ENCODE measurements around the gene CDK5RAP1. TPM values are rescaled to one million over a fixed set of nuclear protein-coding genes. Genes with fewer than 3 reads are reported as not detected.
A peak's percentile ranks its signal among the peaks of the same experiment; 100 is the strongest.

CDK5RAP1 gene
- polyA plus RNA-seq, 3 donors = 24.4 to 65.0 (median 25.5) TPM

- Mint-ChIP-seq H3K27me3 (ENCODE audit: low read depth in 3 of 3) (peaks cover 0 to 2% (median 2%) of the 10 kb centered on the region in 3 donors), H3K4me3 (no peak overlapping the region), H3K36me3 (no peaks in the 10 kb centered on the region), H3K9me3 (no peaks in the 10 kb centered on the region), H3K4me1 (no peaks in the 10 kb centered on the region), H3K27ac (peak overlapping the region in 1 of 7 donors; percentile 20)
- H3K9me3 ChIP-seq (replicated peaks in 1 of 2; ENCODE audit: control insufficient read depth in 1 of 2, insufficient read depth in 1 of 2, low read length in 2 of 2) = no peaks in the 10 kb centered on the region
- no peak overlapping the region for H3K4me3 ChIP-seq (replicated peaks in 1 of 3; ENCODE audit: low read depth in 2 of 3, low read length in 3 of 3)
- H3K27me3 ChIP-seq (ENCODE audit: control insufficient read depth in 2 of 2, insufficient read depth in 2 of 2, low read length in 2 of 2) = no peaks in the 10 kb centered on the region
- no peaks in the 10 kb centered on the region for H4K20me1 ChIP-seq (ENCODE audit: insufficient read depth, low read length)
- intact Hi-C loops (cut with micrococcal nuclease) = no loop called here
- DNase-seq = no peak
- no peaks in the 10 kb centered on the region for H3K4me1 ChIP-seq (ENCODE audit: control insufficient read depth in 1 of 2, insufficient read depth in 2 of 2, low read length in 2 of 2)
- no peak overlapping the region for H3K9ac ChIP-seq (ENCODE audit: insufficient read depth, low read length, poor library complexity, severe bottlenecking)
- no peak overlapping the region for H3K4me2 ChIP-seq (replicated peaks; ENCODE audit: extremely low read depth, low read length, poor library complexity, severe bottlenecking)
- TF ChIP-seq CTCF (IDR thresholded peaks at IDR 0.05) = no peak
- H3K36me3 ChIP-seq (replicated peaks in 1 of 2; ENCODE audit: control insufficient read depth in 1 of 2, insufficient read depth in 2 of 2, low read length in 2 of 2) = no peaks in the 10 kb centered on the region
- H3K79me2 ChIP-seq (ENCODE audit: insufficient read depth, low read length) = no peaks in the 10 kb centered on the region
- no peak overlapping the region for H2AFZ ChIP-seq (ENCODE audit: insufficient read depth, low read depth, low read length, poor library complexity, severe bottlenecking)
- no peak overlapping the region for H3K27ac ChIP-seq (ENCODE audit: low read depth in 1 of 2, low read length in 2 of 2)
- WGBS (ENCODE audit: insufficient coverage) = 76% methylated on average over 3 of the region's 5 CpGs
Observed at GRCh38 chr20:33316343-33316742, 85.0 kb downstream of the CDK5RAP1 start.

- H3K36me3 ChIP-seq (replicated peaks in 1 of 2; ENCODE audit: control insufficient read depth in 1 of 2, insufficient read depth in 2 of 2, low read length in 2 of 2) = no peaks in the 10 kb centered on the region
- no peaks in the 10 kb centered on the region for H3K79me2 ChIP-seq (ENCODE audit: insufficient read depth, low read length)
- 95% methylated on average over 4 of the region's 7 CpGs for WGBS (ENCODE audit: insufficient coverage)
Observed at GRCh38 chr20:33313686-33314314, 87.5 kb downstream of the CDK5RAP1 start.

More at GRCh38 chr20:33313686-33314314, 87.5 kb downstream of the CDK5RAP1 start:
- no peaks in the 10 kb centered on the region for H3K4me1 ChIP-seq (ENCODE audit: control insufficient read depth in 1 of 2, insufficient read depth in 2 of 2, low read length in 2 of 2)
- H3K4me3 Mint-ChIP-seq = no peak overlapping the region
- TF ChIP-seq CTCF (IDR thresholded peaks at IDR 0.05) = no peak
- peaks cover 0 to 2% (median 1%) of the 10 kb centered on the region in 3 donors for H3K27me3 Mint-ChIP-seq (ENCODE audit: low read depth in 3 of 3)
- no peak overlapping the region for H3K4me2 ChIP-seq (replicated peaks; ENCODE audit: extremely low read depth, low read length, poor library complexity, severe bottlenecking)
- H3K36me3 Mint-ChIP-seq = no peaks in the 10 kb centered on the region
- DNase-seq = no peak
- H3K27ac ChIP-seq (ENCODE audit: low read depth in 1 of 2, low read length in 2 of 2) = no peak overlapping the region
- no peak overlapping the region for H2AFZ ChIP-seq (ENCODE audit: insufficient read depth, low read depth, low read length, poor library complexity, severe bottlenecking)
- H3K9ac ChIP-seq (ENCODE audit: insufficient read depth, low read length, poor library complexity, severe bottlenecking) = no peak overlapping the region
- H4K20me1 ChIP-seq (ENCODE audit: insufficient read depth, low read length) = no peaks in the 10 kb centered on the region
- no peaks in the 10 kb centered on the region for H3K9me3 ChIP-seq (replicated peaks in 1 of 2; ENCODE audit: control insufficient read depth in 1 of 2, insufficient read depth in 1 of 2, low read length in 2 of 2)
- no peaks in the 10 kb centered on the region for H3K9me3 Mint-ChIP-seq
- H3K27me3 ChIP-seq (ENCODE audit: control insufficient read depth in 2 of 2, insufficient read depth in 2 of 2, low read length in 2 of 2) = no peaks in the 10 kb centered on the region
- H3K27ac Mint-ChIP-seq = no peak overlapping the region
- no peaks in the 10 kb centered on the region for H3K4me1 Mint-ChIP-seq
- no peak overlapping the region for H3K4me3 ChIP-seq (replicated peaks in 1 of 3; ENCODE audit: low read depth in 2 of 3, low read length in 3 of 3)
- intact Hi-C loops (cut with micrococcal nuclease) = no loop called here
